NB4 (cell line): ENCODE data around the gene REC114.
"Not testable (repeated sequence)": the region's sequence is repeated elsewhere in the genome, so short reads cannot be mapped to it uniquely, and the experiment has no call there.

ENCODE experiments used
- CTCF ChIP-seq: IDR thresholded peaks from one replicate; pipeline ENCODE4 v1.5.1; 2012; ENCODE audit warnings: low read depth, low read length
- MYC ChIP-seq: IDR thresholded peaks from 2 replicates; pipeline ENCODE4 v1.6.1; 2011; ENCODE audit warnings: low read depth, low read length
- POLR2A ChIP-seq: IDR thresholded peaks from 2 replicates; pipeline ENCODE4 v1.6.1; 2011; ENCODE audit warnings: mild to moderate bottlenecking; ENCODE audit not compliant: insufficient read length; ENCODE audit errors: extremely low read depth

- TF ChIP-seq POLR2A, CTCF, MYC: not testable (repeated sequence)
Observed at GRCh38 chr15:73431329-73431728, 11.6 kb upstream of the REC114 start.
